Upper lobe of left lung (tissue), 6 donors: Measurements from ENCODE around the gene SSNA1. TPM values are rescaled to one million over a fixed set of nuclear protein-coding genes. Genes with fewer than 3 reads are reported as not detected.

Experiments
- ATAC-seq, 2 donors: fragments of 200-7000 bp; cut with Tn5 transposase; one replicate each; pipeline ENCODE4 v1.9.1; 2022; ENCODE audit warnings: mild to moderate bottlenecking in 2 of 2, moderate library complexity in 2 of 2; ENCODE audit not compliant: low FRiP score in 2 of 2
- DNase-seq, 2 donors: peaks; one replicate each; pipeline ENCODE4 v3.0.0-alpha.2; 2019 to 2020
- H3K27ac ChIP-seq, 4 donors: fragments of 200-600 bp; sonication (generic); one replicate each; pipeline ENCODE4 v1.5.1; 2016 to 2019
- H3K27me3 ChIP-seq, 4 donors: fragments of 200-600 bp; sonication (generic); one replicate each; pipeline ENCODE4 v1.5.1; 2017 to 2019
- H3K36me3 ChIP-seq, 4 donors: fragments of 200-600 bp; sonication (generic); one replicate each; pipeline ENCODE4 v1.5.1; 2016 to 2019
- H3K4me1 ChIP-seq, 4 donors: fragments of 200-600 bp; sonication (generic); one replicate each; pipeline ENCODE4 v1.5.1; 2018 to 2019
- H3K4me3 ChIP-seq, 4 donors: fragments of 200-600 bp; sonication (generic); one replicate each; pipeline ENCODE4 v1.5.1; 2017 to 2019; ENCODE audit warnings: mild to moderate bottlenecking in 2 of 4, moderate library complexity in 1 of 4
- H3K9me3 ChIP-seq, 4 donors: fragments of 200-600 bp; sonication (generic); one replicate each; pipeline ENCODE4 v1.5.1; 2018 to 2019
- EP300 ChIP-seq, 4 donors: sonication (generic); formaldehyde crosslinking; IDR thresholded peaks; one replicate each; pipeline ENCODE4 v1.5.1; 2017; ENCODE audit warnings: antibody characterized with exemption in 4 of 4, control low read depth in 2 of 4
- POLR2A ChIP-seq, 4 donors: fragments of 450-650 bp; IDR thresholded peaks; one replicate each; pipeline ENCODE4 v1.5.1; 2016 to 2017; ENCODE audit warnings: antibody characterized with exemption in 4 of 4, mild to moderate bottlenecking in 2 of 4
- POLR2AphosphoS5 ChIP-seq, 2 donors: sonication (generic); formaldehyde crosslinking; IDR thresholded peaks; one replicate each; pipeline ENCODE4 v1.5.1; 2017; ENCODE audit warnings: antibody characterized with exemption in 2 of 2
- WGBS, 2 donors: methylation state at CpG; one replicate each; pipeline ENCODE4 v1.1.5; 2017 to 2018; 5-methylcytosine and 5-hydroxymethylcytosine counted together
- total RNA-seq, 6 donors: library from RNA; depleted of rRNA in 4 of 6; stranded (reverse); fragments of >200 nt in 4 of 6; gene quantifications; one replicate each; pipeline versions ENCODE4 v1.1.0 to v1.2.1, GENCODE V29; 2016 to 2021
- TF ChIP-seq, protein P1 (sequence below), 6 experiments: fragments of 450-650 bp in 4 of 6; fragments of 200-600 bp in 2 of 6; sonication (generic) in 2 of 6; IDR thresholded peaks; one replicate each; pipeline ENCODE4 v1.5.1; 2016 to 2019; ENCODE audit warnings: antibody characterized with exemption in 6 of 6
- donor health status: DM: no; HTN: no; CAD: no; lungs with moderate emphysema.
- donor health status: DM: no; HTN: yes; CAD: no; lungs with severe emphysema.

SSNA1 gene
- total RNA-seq, 6 donors from 2014 or later, result 39.8 to 110 (median 73.0) TPM

DNA sequence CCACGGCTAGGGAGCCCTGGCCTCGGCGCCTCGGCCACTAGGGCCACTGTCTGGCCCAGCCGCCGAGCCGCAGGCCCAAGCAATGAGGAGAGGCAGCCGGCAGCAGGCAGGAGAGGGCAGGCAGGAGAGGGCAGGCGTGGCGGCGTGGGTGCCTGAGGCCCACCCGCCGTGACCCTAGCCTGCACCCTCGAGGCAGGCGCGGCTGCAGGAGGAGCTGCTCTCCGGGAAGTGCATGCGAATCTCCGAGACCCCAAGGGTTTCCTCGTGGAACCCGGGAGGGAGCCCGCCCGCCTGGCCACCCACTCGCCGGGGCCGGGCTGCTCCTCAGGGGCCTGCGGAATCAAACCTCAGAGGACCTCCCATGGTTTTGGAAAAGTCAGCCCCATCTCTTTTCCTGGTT lies 40.2 kb upstream of the SSNA1 start:
- H3K36me3 ChIP-seq, result no peaks in the 10 kb centered on the region
- H3K27me3 ChIP-seq, result peaks cover 0 to 8% (median 0%) of the 10 kb centered on the region in 4 donors
- H3K27ac ChIP-seq, result no peak overlapping the region
- 63 to 73% methylated on average over 15 to 27 of the region's 27 CpGs for WGBS, 2 donors
- H3K4me3 ChIP-seq, result no peak overlapping the region
- TF ChIP-seq, protein P1, sequence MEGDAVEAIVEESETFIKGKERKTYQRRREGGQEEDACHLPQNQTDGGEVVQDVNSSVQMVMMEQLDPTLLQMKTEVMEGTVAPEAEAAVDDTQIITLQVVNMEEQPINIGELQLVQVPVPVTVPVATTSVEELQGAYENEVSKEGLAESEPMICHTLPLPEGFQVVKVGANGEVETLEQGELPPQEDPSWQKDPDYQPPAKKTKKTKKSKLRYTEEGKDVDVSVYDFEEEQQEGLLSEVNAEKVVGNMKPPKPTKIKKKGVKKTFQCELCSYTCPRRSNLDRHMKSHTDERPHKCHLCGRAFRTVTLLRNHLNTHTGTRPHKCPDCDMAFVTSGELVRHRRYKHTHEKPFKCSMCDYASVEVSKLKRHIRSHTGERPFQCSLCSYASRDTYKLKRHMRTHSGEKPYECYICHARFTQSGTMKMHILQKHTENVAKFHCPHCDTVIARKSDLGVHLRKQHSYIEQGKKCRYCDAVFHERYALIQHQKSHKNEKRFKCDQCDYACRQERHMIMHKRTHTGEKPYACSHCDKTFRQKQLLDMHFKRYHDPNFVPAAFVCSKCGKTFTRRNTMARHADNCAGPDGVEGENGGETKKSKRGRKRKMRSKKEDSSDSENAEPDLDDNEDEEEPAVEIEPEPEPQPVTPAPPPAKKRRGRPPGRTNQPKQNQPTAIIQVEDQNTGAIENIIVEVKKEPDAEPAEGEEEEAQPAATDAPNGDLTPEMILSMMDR (IDR thresholded peaks at IDR 0.05), result no peak
- TF ChIP-seq POLR2AphosphoS5 (IDR thresholded peaks at IDR 0.05), result no peak
- TF ChIP-seq POLR2A (IDR thresholded peaks at IDR 0.05), result no peak
- no peak for TF ChIP-seq EP300 (IDR thresholded peaks at IDR 0.05)
- ATAC-seq (no peak), DNase-seq (peak in 1 of 2 donors; percentile 72)
- peaks cover 0 to 6% (median 0%) of the 10 kb centered on the region in 4 donors for H3K9me3 ChIP-seq
- H3K4me1 ChIP-seq, result no peaks in the 10 kb centered on the region

DNA sequence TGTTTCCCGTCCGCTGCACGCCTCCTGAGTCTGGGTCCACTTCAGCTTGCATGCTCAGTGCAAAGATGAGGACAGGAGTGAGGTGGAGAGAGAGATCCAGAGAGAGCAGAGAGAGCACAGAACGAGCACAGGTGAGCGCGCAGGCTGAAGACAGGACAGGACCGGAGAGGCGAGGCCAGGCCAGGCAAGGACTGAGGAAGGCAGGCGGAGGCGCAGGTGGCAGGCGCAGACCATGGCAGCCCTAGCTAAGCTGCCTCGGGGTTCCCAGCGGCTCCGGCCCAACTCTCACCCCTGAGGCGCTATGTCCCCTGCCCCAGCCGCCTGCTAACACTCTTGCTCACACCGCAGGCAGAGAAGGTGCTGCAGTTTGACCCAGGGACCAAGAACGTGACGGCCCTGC lies 39.8 kb upstream of the SSNA1 start:
- ATAC-seq (no peak), DNase-seq (peak in 1 of 2 donors; percentile 59)
- TF ChIP-seq, protein P1 (IDR thresholded peaks at IDR 0.05), result no peak
- TF ChIP-seq POLR2AphosphoS5 (IDR thresholded peaks at IDR 0.05) (no peak), EP300 (IDR thresholded peaks at IDR 0.05) (no peak), POLR2A (IDR thresholded peaks at IDR 0.05) (no peak)
- H3K27me3 ChIP-seq, result peaks cover 0 to 8% (median 0%) of the 10 kb centered on the region in 4 donors
- H3K4me3 ChIP-seq, result no peak overlapping the region
- 74 to 76% methylated on average over 14 to 19 of the region's 19 CpGs for WGBS, 2 donors
- H3K9me3 ChIP-seq, result peaks cover 0 to 6% (median 0%) of the 10 kb centered on the region in 4 donors
- H3K27ac ChIP-seq, result no peak overlapping the region
- no peaks in the 10 kb centered on the region for H3K4me1 ChIP-seq
- H3K36me3 ChIP-seq, result no peaks in the 10 kb centered on the region

GRCh38 chr9:137149363-137149762 lies 39.1 kb upstream of the SSNA1 start:
- Histone ChIP-seq H3K4me3 (no peak overlapping the region), H3K36me3 (no peaks in the 10 kb centered on the region), H3K27me3 (peaks cover 0 to 8% (median 0%) of the 10 kb centered on the region in 4 donors), H3K27ac (no peak overlapping the region), H3K9me3 (peaks cover 0 to 6% (median 0%) of the 10 kb centered on the region in 4 donors), H3K4me1 (no peaks in the 10 kb centered on the region)
- WGBS, 2 donors, result 84 to 91% methylated on average over 4 to 5 of the region's 5 CpGs
- ATAC-seq (no peak), DNase-seq (peak in 1 of 2 donors; percentile 3)
- TF ChIP-seq, protein P1 (IDR thresholded peaks at IDR 0.05), result no peak

GRCh38 chr9:137149942-137150616 lies 38.4 kb upstream of the SSNA1 start:
- peaks cover 0 to 8% (median 0%) of the 10 kb centered on the region in 4 donors for H3K27me3 ChIP-seq
- ATAC-seq, result no peak
- 55 to 60% methylated on average over 16 to 20 of the region's 20 CpGs for WGBS, 2 donors
- peak in 1 of 2 donors; percentile 20 for DNase-seq
- TF ChIP-seq, protein P1 (IDR thresholded peaks at IDR 0.05), result no peak
- no peak for TF ChIP-seq EP300 (IDR thresholded peaks at IDR 0.05)
- no peak for TF ChIP-seq POLR2AphosphoS5 (IDR thresholded peaks at IDR 0.05)
- TF ChIP-seq POLR2A (IDR thresholded peaks at IDR 0.05), result no peak
- H3K9me3 ChIP-seq, result peaks cover 0 to 6% (median 0%) of the 10 kb centered on the region in 4 donors
- no peaks in the 10 kb centered on the region for H3K36me3 ChIP-seq
- no peaks in the 10 kb centered on the region for H3K4me1 ChIP-seq
- no peak overlapping the region for H3K4me3 ChIP-seq
- H3K27ac ChIP-seq, result no peak overlapping the region
